Measurements from ENCODE around the gene CDK9.

Gene CDK9

GRCh38 chr9:127781806-127782205, 4.0 kb upstream of the CDK9 start:
- TF ChIP-seq FOXA1 (IDR thresholded peaks at IDR 0.05) = no peak
- TF ChIP-seq HDGF (IDR thresholded peaks at IDR 0.05; ENCODE audit: borderline replicate concordance) = no peak
- no peak for TF ChIP-seq BHLHE40 (IDR thresholded peaks at IDR 0.05; ENCODE audit: borderline replicate concordance)
- no peak for TF ChIP-seq SP1 (IDR thresholded peaks at IDR 0.05)
- no peak for TF ChIP-seq ELF4 (IDR thresholded peaks at IDR 0.05)
- TF ChIP-seq FOXM1 (IDR thresholded peaks at IDR 0.05; ENCODE audit: borderline replicate concordance) = no peak
- TF ChIP-seq NFRKB (IDR thresholded peaks at IDR 0.05) = no peak
- no peak for TF ChIP-seq ZNF384 (IDR thresholded peaks at IDR 0.05)
- no peak for TF ChIP-seq LEF1 (IDR thresholded peaks at IDR 0.05; ENCODE audit: borderline replicate concordance)
- DNase-seq (ENCODE audit: extremely low spot score) = no peak

GRCh38 chr9:127783111-127784008, 2.5 kb upstream of the CDK9 start:
- ChIA-PET POLR2A (no interaction called here), CTCF (interaction anchor here (0.9 to 1.2 kb wide), 2 partner anchors 12 to 40 kb away, joined by 3 read pairs; no protein-coding TSS in a partner anchor)
- no peak for TF ChIP-seq CTBP1 (IDR thresholded peaks at IDR 0.05; ENCODE audit: borderline replicate concordance)
- TF ChIP-seq LEF1 (IDR thresholded peaks at IDR 0.05; ENCODE audit: borderline replicate concordance) = no peak
- no peak for TF ChIP-seq ZNF384 (IDR thresholded peaks at IDR 0.05)
- TF ChIP-seq FOXK2 (IDR thresholded peaks at IDR 0.05) = no peak
- TF ChIP-seq L3MBTL2 (conservative IDR thresholded peaks at IDR 0.05) = no peak
- no peak for TF ChIP-seq ELF4 (IDR thresholded peaks at IDR 0.05)
- TF ChIP-seq TARDBP (IDR thresholded peaks at IDR 0.05) = no peak
- TF ChIP-seq FOXM1 (IDR thresholded peaks at IDR 0.05; ENCODE audit: borderline replicate concordance) = no peak
- no peak for DNase-seq (ENCODE audit: extremely low spot score)

More at GRCh38 chr9:127781806-127782205, 4.0 kb upstream of the CDK9 start:
- CTCF ChIA-PET = no interaction called here
- POLR2A ChIA-PET = no interaction called here

GRCh38 chr9:127785023-127785932, 556 bp upstream of the CDK9 start:
- CTCF ChIA-PET = interaction anchor here (0.8 to 2.2 kb wide), 5 partner anchors 14 to 51 kb away, joined by 3 to 10 read pairs (median 3); partner anchors contain the start of gene TOR2A
- POLR2A ChIA-PET = interaction anchor here (0.6 to 2.2 kb wide), 14 partner anchors 14 to 178 kb away, joined by 3 to 9 read pairs (median 4); partner anchors contain the start of gene TOR2A
- TF ChIP-seq FOXM1 (IDR thresholded peaks at IDR 0.05; ENCODE audit: borderline replicate concordance) (0 out of 2 replicates have a peak, but pooled peaks have one; percentile 18), ARNT (IDR thresholded peaks at IDR 0.05) (no peak), TARDBP (IDR thresholded peaks at IDR 0.05) (no peak), PKNOX1 (IDR thresholded peaks at IDR 0.05) (no peak), ELF4 (IDR thresholded peaks at IDR 0.05) (no peak), BHLHE40 (IDR thresholded peaks at IDR 0.05; ENCODE audit: borderline replicate concordance) (no peak), LEF1 (IDR thresholded peaks at IDR 0.05; ENCODE audit: borderline replicate concordance) (no peak), HDGF (IDR thresholded peaks at IDR 0.05; ENCODE audit: borderline replicate concordance) (no peak)
- DNase-seq (ENCODE audit: extremely low spot score) = peak; percentile 91

GRCh38 chr9:127786773-127787104, 905 bp downstream of the CDK9 start:
- no peak for DNase-seq (ENCODE audit: extremely low spot score)
- POLR2A ChIA-PET = interaction anchor here (1.0 kb wide), 1 partner anchor 12 kb away, joined by 3 read pairs; no protein-coding TSS in a partner anchor
- CTCF ChIA-PET = interaction anchor here (0.7 kb wide), 1 partner anchor 174 kb away, joined by 3 read pairs; no protein-coding TSS in a partner anchor
- TF ChIP-seq CTBP1 (IDR thresholded peaks at IDR 0.05; ENCODE audit: borderline replicate concordance) (no peak), ZNF384 (IDR thresholded peaks at IDR 0.05) (no peak), NFRKB (IDR thresholded peaks at IDR 0.05) (no peak), SUZ12 (IDR thresholded peaks at IDR 0.05) (no peak), L3MBTL2 (conservative IDR thresholded peaks at IDR 0.05) (no peak), ELF4 (IDR thresholded peaks at IDR 0.05) (no peak), FOXM1 (IDR thresholded peaks at IDR 0.05; ENCODE audit: borderline replicate concordance) (no peak)

GRCh38 chr9:127788337-127789011, 2.6 kb downstream of the CDK9 start:
- CTCF ChIA-PET = no interaction called here
- no peak for DNase-seq (ENCODE audit: extremely low spot score)
- POLR2A ChIA-PET = no interaction called here
- TF ChIP-seq CTBP1 (IDR thresholded peaks at IDR 0.05; ENCODE audit: borderline replicate concordance) (no peak), HDGF (IDR thresholded peaks at IDR 0.05; ENCODE audit: borderline replicate concordance) (no peak), ARNT (IDR thresholded peaks at IDR 0.05) (no peak), FOXM1 (IDR thresholded peaks at IDR 0.05; ENCODE audit: borderline replicate concordance) (no peak), ZNF384 (IDR thresholded peaks at IDR 0.05) (no peak), SP1 (IDR thresholded peaks at IDR 0.05) (no peak), FOXA1 (IDR thresholded peaks at IDR 0.05) (no peak), TARDBP (IDR thresholded peaks at IDR 0.05) (no peak), BHLHE40 (IDR thresholded peaks at IDR 0.05; ENCODE audit: borderline replicate concordance) (no peak), LEF1 (IDR thresholded peaks at IDR 0.05; ENCODE audit: borderline replicate concordance) (no peak), ELF4 (IDR thresholded peaks at IDR 0.05) (no peak), FOXK2 (IDR thresholded peaks at IDR 0.05) (no peak), PKNOX1 (IDR thresholded peaks at IDR 0.05) (no peak), SUZ12 (IDR thresholded peaks at IDR 0.05) (no peak), NFRKB (IDR thresholded peaks at IDR 0.05) (no peak), L3MBTL2 (conservative IDR thresholded peaks at IDR 0.05) (no peak)
